Panc1 (cell line): ENCODE results near the gene CTLA4. TPM values are rescaled to one million over a fixed set of nuclear protein-coding genes. Genes with fewer than 3 reads are reported as not detected.

Experiments used
- ATAC-seq: fragments of 200-7000 bp; cut with Tn5 transposase; 2 replicates; pipeline ENCODE4 v1.9.1; 2020; ENCODE audit warnings: mild to moderate bottlenecking, moderate library complexity
- BruUV-seq: library from RNA; stranded (reverse); fragments of 400-500 nt; replicated peaks from 2 replicates; lab custom pipeline; 2021; lab: Mats Ljungman, UMichigan
- CTCF ChIA-PET: fragments of 300-600 bp; sonication (Branson Sonifier 250); formaldehyde crosslinking; loops from one replicate; lab custom pipeline; 2022; ENCODE audit warnings: antibody characterized with exemption; lab: Charles Lee
- POLR2A ChIA-PET: fragments of 300-600 bp; sonication (Branson Sonifier 250); formaldehyde crosslinking; loops from one replicate; lab custom pipeline; 2022; ENCODE audit warnings: antibody characterized with exemption; lab: Charles Lee
- DNase-seq: peaks from one replicate; pipeline ENCODE4 v3.0.0-alpha.2; 2010; ENCODE audit warnings: low read depth, low spot score
- H3K27ac ChIP-seq: 2 replicates; pipeline ENCODE4 v1.5.1; 2011; ENCODE audit warnings: mild to moderate bottlenecking, low read length, inconsistent platforms
- H3K27me3 ChIP-seq: fragments of 200-500 bp; sonication (Bioruptor generic); 2 replicates; pipeline ENCODE4 v1.6.0; 2014; ENCODE audit warnings: low read length, inconsistent platforms; ENCODE audit not compliant: control insufficient read depth, insufficient read depth
- H3K36me3 ChIP-seq: fragments of 200-500 bp; sonication (Bioruptor generic); 2 replicates; pipeline ENCODE4 v1.5.1; 2014; ENCODE audit warnings: inconsistent platforms, mild to moderate bottlenecking, low read length, moderate library complexity; ENCODE audit not compliant: control insufficient read depth, insufficient read depth
- H3K4me1 ChIP-seq: 2 replicates; pipeline ENCODE4 v1.5.1; 2011; ENCODE audit warnings: inconsistent platforms, mild to moderate bottlenecking, low read length, moderate library complexity; ENCODE audit not compliant: control insufficient read depth, insufficient read depth
- H3K4me3 ChIP-seq, 2 experiments: 2 replicates each; pipeline ENCODE4 v1.5.1; 2011 to 2012; ENCODE audit warnings: low read depth in 2 of 2, low read length in 2 of 2, mild to moderate bottlenecking in 2 of 2, inconsistent platforms in 1 of 2, moderate library complexity in 1 of 2
- H3K9me3 ChIP-seq: fragments of 200-500 bp; sonication (Bioruptor generic); 2 replicates; pipeline ENCODE4 v1.5.1; 2014; ENCODE audit warnings: low read depth, mild to moderate bottlenecking, inconsistent platforms, low read length, moderate library complexity; ENCODE audit not compliant: control insufficient read depth, insufficient read depth
- CTCF ChIP-seq: fragments of 450-650 bp; IDR thresholded peaks from 2 replicates; pipeline ENCODE4 v1.5.1; 2017; ENCODE audit warnings: mild to moderate bottlenecking
- POLR2AphosphoS5 ChIP-seq: IDR thresholded peaks from 2 replicates; pipeline ENCODE4 v1.6.1; 2012; ENCODE audit warnings: mild to moderate bottlenecking, low read depth, low read length, moderate library complexity
- REST ChIP-seq, 2 experiments: IDR thresholded peaks; 2 replicates each; pipeline ENCODE4 v1.6.1; 2011 to 2012; ENCODE audit warnings: low read depth in 2 of 2, control low read depth in 1 of 2, low read length in 1 of 2, mild to moderate bottlenecking in 1 of 2, moderate library complexity in 1 of 2; ENCODE audit not compliant: insufficient read depth in 1 of 2
- SIN3A ChIP-seq: IDR thresholded peaks from 2 replicates; pipeline ENCODE4 v1.6.1; 2012; ENCODE audit warnings: low read depth, mild to moderate bottlenecking, low read length, moderate library complexity, borderline replicate concordance; ENCODE audit not compliant: insufficient read depth
- TCF7L2 ChIP-seq: IDR thresholded peaks from 2 replicates; pipeline ENCODE4 v1.6.1; 2011; ENCODE audit warnings: mild to moderate bottlenecking, low read depth, low read length, inconsistent platforms
- in situ Hi-C: cut with HindIII; loops from 2 replicates; pipeline ENCODE4 v1.10.0; 2016; ENCODE audit warnings: low sequenced_read_pairs, low pct_unique_long_range_greater_than_20kb
- intact Hi-C: fragments of 100-400 bp; cut with micrococcal nuclease; formaldehyde crosslinking; loops from one replicate; pipeline ENCODE4 v1.10.0; 2022; ENCODE audit not compliant: unreplicated experiment
- total RNA-seq: library from RNA; stranded (reverse); gene quantifications from one replicate; pipeline ENCODE4 v1.2.1, GENCODE V29; 2021; ENCODE audit not compliant: unreplicated experiment

The CTLA4 gene
- total RNA-seq, 1 experiment from 2014 or later = 0.08 TPM

- DNase-seq (no peak), ATAC-seq (no peak)
- Histone ChIP-seq H3K9me3 (no peaks in the 10 kb centered on the region), H3K36me3 (no peaks in the 10 kb centered on the region), H3K27ac (no peak overlapping the region), H3K4me1 (no peaks in the 10 kb centered on the region), H3K4me3 (no peak overlapping the region), H3K27me3 (0 out of 2 replicates have a peak, but pooled peaks cover 3% of the 10 kb centered on the region)
- BruUV-seq = no TSS peak
- in situ Hi-C loops (no loop called here), intact Hi-C loops (loop anchor here (10.0 kb wide), 1 partner anchor 460 kb away; no protein-coding TSS in a partner anchor)
- POLR2A ChIA-PET = no interaction called here
- TF ChIP-seq POLR2AphosphoS5 (no peak), REST (IDR thresholded peaks at IDR 0.05; ENCODE audit: insufficient read depth in 1 of 2, low read depth in 2 of 2, low read length in 1 of 2) (no peak), TCF7L2 (no peak), CTCF (no peak), SIN3A (no peak)
- CTCF ChIA-PET = no interaction called here
Measured at GRCh38 chr2:203914546-203915182, 47.1 kb downstream of the CTLA4 start.

GRCh38 chr2:203915256-203915655 lies 47.7 kb downstream of the CTLA4 start:
- Histone ChIP-seq H3K4me3 (no peak overlapping the region), H3K9me3 (no peaks in the 10 kb centered on the region), H3K4me1 (no peaks in the 10 kb centered on the region), H3K27ac (no peak overlapping the region), H3K36me3 (no peaks in the 10 kb centered on the region), H3K27me3 (0 out of 2 replicates have a peak, but pooled peaks cover 3% of the 10 kb centered on the region)
- BruUV-seq = no TSS peak
- ATAC-seq (no peak), DNase-seq (no peak)
- no peak for TF ChIP-seq CTCF
- no peak for TF ChIP-seq POLR2AphosphoS5
- no peak for TF ChIP-seq TCF7L2
- no peak for TF ChIP-seq SIN3A
- TF ChIP-seq REST (IDR thresholded peaks at IDR 0.05; ENCODE audit: insufficient read depth in 1 of 2, low read depth in 2 of 2, low read length in 1 of 2) = no peak
- ChIA-PET POLR2A (no interaction called here), CTCF (no interaction called here)
- in situ Hi-C loops (no loop called here), intact Hi-C loops (loop anchor here (10.0 kb wide), 1 partner anchor 460 kb away; no protein-coding TSS in a partner anchor)
